Prostate gland (tissue), 2 donors: ENCODE measurements around the gene SPTB.

Source experiments
- POLR2A ChIP-seq: fragments of 450-650 bp; IDR thresholded peaks from one replicate; pipeline ENCODE4 v1.6.1; 2016; ENCODE audit warnings: antibody characterized with exemption, mild to moderate bottlenecking
- POLR2AphosphoS5 ChIP-seq: sonication (generic); formaldehyde crosslinking; IDR thresholded peaks from one replicate; pipeline ENCODE4 v1.6.1; 2017; ENCODE audit warnings: antibody characterized with exemption
- TF ChIP-seq, protein P1 (sequence below), 4 experiments: fragments of 200-600 bp in 2 of 4; fragments of 450-650 bp in 2 of 4; sonication (generic) in 2 of 4; IDR thresholded peaks; 1 replicate in 3 of 4; 2 replicates in 1 of 4; pipeline ENCODE4 v1.5.1; 2016 to 2019; ENCODE audit warnings: antibody characterized with exemption in 4 of 4, mild to moderate bottlenecking in 2 of 4, moderate library complexity in 2 of 4

DNA sequence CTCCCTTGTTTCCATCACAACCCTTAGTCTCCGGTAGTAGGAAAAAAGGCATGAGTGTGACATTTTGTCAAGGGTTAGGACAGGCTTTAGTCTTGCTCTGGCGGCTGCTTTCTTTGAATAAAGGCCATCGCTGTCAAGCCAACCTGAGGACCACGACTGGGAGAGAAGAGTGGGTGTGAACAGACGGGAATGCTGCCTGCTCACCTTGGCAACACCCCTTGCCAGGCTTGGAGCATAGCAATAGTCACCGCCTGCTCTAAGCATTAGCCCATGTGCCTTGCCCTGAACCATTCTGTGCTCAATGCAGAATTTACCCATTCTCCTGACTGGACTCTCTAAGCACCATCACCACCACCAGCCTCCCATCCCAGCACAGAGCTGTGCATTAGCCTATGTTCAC, 36.2 kb downstream of the SPTB start:
- TF ChIP-seq, protein P1, sequence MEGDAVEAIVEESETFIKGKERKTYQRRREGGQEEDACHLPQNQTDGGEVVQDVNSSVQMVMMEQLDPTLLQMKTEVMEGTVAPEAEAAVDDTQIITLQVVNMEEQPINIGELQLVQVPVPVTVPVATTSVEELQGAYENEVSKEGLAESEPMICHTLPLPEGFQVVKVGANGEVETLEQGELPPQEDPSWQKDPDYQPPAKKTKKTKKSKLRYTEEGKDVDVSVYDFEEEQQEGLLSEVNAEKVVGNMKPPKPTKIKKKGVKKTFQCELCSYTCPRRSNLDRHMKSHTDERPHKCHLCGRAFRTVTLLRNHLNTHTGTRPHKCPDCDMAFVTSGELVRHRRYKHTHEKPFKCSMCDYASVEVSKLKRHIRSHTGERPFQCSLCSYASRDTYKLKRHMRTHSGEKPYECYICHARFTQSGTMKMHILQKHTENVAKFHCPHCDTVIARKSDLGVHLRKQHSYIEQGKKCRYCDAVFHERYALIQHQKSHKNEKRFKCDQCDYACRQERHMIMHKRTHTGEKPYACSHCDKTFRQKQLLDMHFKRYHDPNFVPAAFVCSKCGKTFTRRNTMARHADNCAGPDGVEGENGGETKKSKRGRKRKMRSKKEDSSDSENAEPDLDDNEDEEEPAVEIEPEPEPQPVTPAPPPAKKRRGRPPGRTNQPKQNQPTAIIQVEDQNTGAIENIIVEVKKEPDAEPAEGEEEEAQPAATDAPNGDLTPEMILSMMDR (IDR thresholded peaks at IDR 0.05): no peak
- TF ChIP-seq POLR2A: no peak
- TF ChIP-seq POLR2AphosphoS5: no peak
